ENCODE measurements around the gene ZNF467. TPM values are rescaled to one million over a fixed set of nuclear protein-coding genes. Genes with fewer than 3 reads are reported as not detected.
A peak's percentile ranks its signal among the peaks of the same experiment; 100 is the strongest.

Gene ZNF467
- total RNA-seq, 1 donor from 2014 or later, result 4.2 TPM

- DNase-seq, result no peak
These were observed 25.1 kb downstream of the ZNF467 start for GRCh38 chr7:149748076-149748874.

GRCh38 chr7:149743476-149744255, 29.7 kb downstream of the ZNF467 start:
- DNase-seq, result no peak

- peak; percentile 87 for DNase-seq
These were observed 31.2 kb downstream of the ZNF467 start for GRCh38 chr7:149742075-149742701.

- peak; percentile 24 for DNase-seq
These were observed 31.8 kb downstream of the ZNF467 start for GRCh38 chr7:149741629-149742028.

GRCh38 chr7:149736478-149737360, 36.7 kb downstream of the ZNF467 start:
- DNase-seq, result peak; percentile 34

GRCh38 chr7:149735779-149736477, 37.5 kb downstream of the ZNF467 start:
- DNase-seq, result no peak

GRCh38 chr7:149735181-149735602, 38.2 kb downstream of the ZNF467 start:
- no peak for DNase-seq

- DNase-seq, result no peak
These were observed 38.7 kb downstream of the ZNF467 start for GRCh38 chr7:149734791-149735075.

GRCh38 chr7:149733924-149734790, 39.2 kb downstream of the ZNF467 start:
- DNase-seq, result peak; percentile 14

- DNase-seq, result no peak
These were observed 40.1 kb downstream of the ZNF467 start for GRCh38 chr7:149733131-149733923.

- no peak for DNase-seq
These were observed 40.8 kb downstream of the ZNF467 start for GRCh38 chr7:149732611-149733010.

- DNase-seq, result no peak
These were observed 41.3 kb downstream of the ZNF467 start for GRCh38 chr7:149732111-149732561.

GRCh38 chr7:149731207-149731955, 42.0 kb downstream of the ZNF467 start:
- DNase-seq, result no peak

- DNase-seq, result peak; percentile 72
These were observed 43.2 kb downstream of the ZNF467 start for GRCh38 chr7:149729983-149730801.

GRCh38 chr7:149729586-149729982, 43.8 kb downstream of the ZNF467 start:
- DNase-seq, result no peak

GRCh38 chr7:149728491-149729375, 44.7 kb downstream of the ZNF467 start:
- DNase-seq, result no peak

All from tongue (tissue), 2 donors.